Erythroblast (primary cell): Measurements from ENCODE around the gene AIG1.
"Not testable (repeated sequence)": the region's sequence is repeated elsewhere in the genome, so short reads cannot be mapped to it uniquely, and the experiment has no call there.

Experiments
- GATA1 ChIP-seq: IDR thresholded peaks from 2 replicates; pipeline ENCODE4 v1.6.1; 2011; ENCODE audit warnings: low read depth, mild to moderate bottlenecking, control low read depth, low read length, moderate library complexity
- POLR2A ChIP-seq: IDR thresholded peaks from 2 replicates; pipeline ENCODE4 v1.6.1; 2011; ENCODE audit warnings: mild to moderate bottlenecking, low read length

GRCh38 chr6:143307760-143308159, 247.1 kb downstream of the AIG1 start:
- not testable (repeated sequence) for TF ChIP-seq POLR2A, GATA1
